Panc1 (cell line): ENCODE data around the gene APLF.

Source experiments
- CTCF ChIP-seq: fragments of 450-650 bp; IDR thresholded peaks from 2 replicates; pipeline ENCODE4 v1.5.1; 2017; ENCODE audit warnings: mild to moderate bottlenecking
- SIN3A ChIP-seq: IDR thresholded peaks from 2 replicates; pipeline ENCODE4 v1.6.1; 2012; ENCODE audit warnings: low read depth, mild to moderate bottlenecking, low read length, moderate library complexity, borderline replicate concordance; ENCODE audit not compliant: insufficient read depth
- TCF7L2 ChIP-seq: IDR thresholded peaks from 2 replicates; pipeline ENCODE4 v1.6.1; 2011; ENCODE audit warnings: mild to moderate bottlenecking, low read depth, low read length, inconsistent platforms

GRCh38 chr2:68438455-68439303 is 28.7 kb upstream of the APLF start:
- TF ChIP-seq SIN3A: no peak
- TF ChIP-seq CTCF: no peak
- no peak for TF ChIP-seq TCF7L2
